Suprapubic skin (tissue), 4 donors: Measurements from ENCODE around the gene BBC3.

Experiments used
- EP300 ChIP-seq: sonication (generic); formaldehyde crosslinking; IDR thresholded peaks from one replicate; pipeline ENCODE4 v1.6.1; 2017; ENCODE audit warnings: antibody characterized with exemption
- POLR2AphosphoS5 ChIP-seq, 3 donors: sonication (generic); formaldehyde crosslinking; IDR thresholded peaks; one replicate each; pipeline ENCODE4 v1.6.1; 2017; ENCODE audit warnings: antibody characterized with exemption in 3 of 3
- TF ChIP-seq, protein P1 (sequence below), 2 donors: fragments of 200-600 bp in 1 of 2; fragments of 450-650 bp in 1 of 2; sonication (generic) in 1 of 2; IDR thresholded peaks; one replicate each; pipeline ENCODE4 v1.5.1; 2016 to 2019; ENCODE audit warnings: antibody characterized with exemption in 2 of 2, mild to moderate bottlenecking in 1 of 2, moderate library complexity in 1 of 2

DNA sequence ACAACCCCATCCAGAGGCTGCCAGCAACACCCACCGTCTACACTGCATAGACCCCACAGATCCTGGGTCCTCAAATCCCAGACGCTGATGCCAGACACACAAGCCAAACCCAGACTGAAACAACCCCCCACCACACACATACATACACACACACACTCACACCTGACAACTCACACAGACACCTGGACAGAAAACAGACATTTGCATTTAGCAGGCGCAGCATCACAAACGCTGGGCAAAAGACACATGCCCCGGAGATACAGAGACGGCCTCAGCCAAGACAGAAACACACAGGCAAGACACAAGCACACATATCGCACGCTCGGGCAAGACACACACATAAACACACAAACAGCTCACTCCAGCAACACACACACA, 1.3 kb downstream of the BBC3 start:
- TF ChIP-seq, protein P1, sequence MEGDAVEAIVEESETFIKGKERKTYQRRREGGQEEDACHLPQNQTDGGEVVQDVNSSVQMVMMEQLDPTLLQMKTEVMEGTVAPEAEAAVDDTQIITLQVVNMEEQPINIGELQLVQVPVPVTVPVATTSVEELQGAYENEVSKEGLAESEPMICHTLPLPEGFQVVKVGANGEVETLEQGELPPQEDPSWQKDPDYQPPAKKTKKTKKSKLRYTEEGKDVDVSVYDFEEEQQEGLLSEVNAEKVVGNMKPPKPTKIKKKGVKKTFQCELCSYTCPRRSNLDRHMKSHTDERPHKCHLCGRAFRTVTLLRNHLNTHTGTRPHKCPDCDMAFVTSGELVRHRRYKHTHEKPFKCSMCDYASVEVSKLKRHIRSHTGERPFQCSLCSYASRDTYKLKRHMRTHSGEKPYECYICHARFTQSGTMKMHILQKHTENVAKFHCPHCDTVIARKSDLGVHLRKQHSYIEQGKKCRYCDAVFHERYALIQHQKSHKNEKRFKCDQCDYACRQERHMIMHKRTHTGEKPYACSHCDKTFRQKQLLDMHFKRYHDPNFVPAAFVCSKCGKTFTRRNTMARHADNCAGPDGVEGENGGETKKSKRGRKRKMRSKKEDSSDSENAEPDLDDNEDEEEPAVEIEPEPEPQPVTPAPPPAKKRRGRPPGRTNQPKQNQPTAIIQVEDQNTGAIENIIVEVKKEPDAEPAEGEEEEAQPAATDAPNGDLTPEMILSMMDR (IDR thresholded peaks at IDR 0.05), result no peak
- TF ChIP-seq POLR2AphosphoS5 (IDR thresholded peaks at IDR 0.05), result no peak
- no peak for TF ChIP-seq EP300
